K562 (cell line): Measurements from ENCODE around the gene MICU1. TPM values are rescaled to one million over a fixed set of nuclear protein-coding genes. Genes with fewer than 3 reads are reported as not detected.

Experiments used
- ATAC-seq: fragments of 200-7000 bp; cut with Tn5 transposase; 3 replicates; pipeline ENCODE4 v1.9.1; 2020; ENCODE audit warnings: moderate library complexity
- BruUV-seq: library from RNA; stranded (reverse); fragments of 400-500 nt; replicated peaks from 2 replicates; lab custom pipeline; 2021; lab: Mats Ljungman, UMichigan
- CTCF ChIA-PET: fragments of 300-600 bp; formaldehyde crosslinking; extraction: SDS; loops from one replicate; lab custom pipeline; 2021; ENCODE audit warnings: low intra/inter-chr PET ratio; lab: Yijun Ruan, JAX
- POLR2A ChIA-PET: fragments of 300-600, 350-650 bp; sonication (Branson Sonifier 250); formaldehyde crosslinking; extraction: SDS; loops from one replicate; lab custom pipeline; 2021; ENCODE audit warnings: antibody characterized with exemption, inconsistent platforms; lab: Yijun Ruan, JAX
- DNase-seq, 4 experiments: peaks; one replicate each; pipeline versions ENCODE4 v3.0.0 to v3.0.0-alpha.2; 2011 to 2018; ENCODE audit warnings: low spot score in 3 of 4, mixed read lengths in 3 of 4; ENCODE audit errors: extremely low read depth in 1 of 4
- FAIRE-seq: peaks from 2 replicates; lab custom pipeline; 2011; peaks lifted over from hg19 to GRCh38; lab: Jason Lieb, UNC
- H2AFZ ChIP-seq: 2 replicates; pipeline ENCODE4 v1.6.0; 2011; ENCODE audit warnings: low read depth, low read length, control low read depth, inconsistent platforms
- H3K27ac ChIP-seq: fragments of 200-600 bp; 3 replicates; pipeline ENCODE4 v1.8.0; 2011; ENCODE audit warnings: low read depth, mild to moderate bottlenecking, control low read depth, inconsistent platforms, low read length, moderate library complexity, mixed read lengths; ENCODE audit errors: extremely low read depth
- H3K27me3 ChIP-seq, 2 experiments: fragments of 300-600 bp in 1 of 2; 2 replicates in 1 of 2; 3 replicates in 1 of 2; pipeline versions ENCODE4 v1.6.0 to v1.8.0; 2011; ENCODE audit warnings: inconsistent platforms in 2 of 2, low read length in 2 of 2, mild to moderate bottlenecking in 1 of 2, mixed read lengths in 1 of 2, moderate library complexity in 1 of 2; ENCODE audit not compliant: control insufficient read depth in 2 of 2, insufficient read depth in 2 of 2
- H3K36me3 ChIP-seq: fragments of 300-600 bp; 3 replicates; pipeline ENCODE4 v1.8.0; 2011; ENCODE audit warnings: mild to moderate bottlenecking, low read length, inconsistent platforms; ENCODE audit not compliant: control insufficient read depth, insufficient read depth
- H3K4me1 ChIP-seq, 2 experiments: fragments of 200-600 bp in 1 of 2; replicated peaks in 1 of 2; 2 replicates in 1 of 2; 3 replicates in 1 of 2; pipeline versions ENCODE4 v1.5.1 to v1.8.0; 2011; ENCODE audit warnings: inconsistent platforms in 2 of 2, low read length in 2 of 2, mild to moderate bottlenecking in 1 of 2, mixed read lengths in 1 of 2, moderate library complexity in 1 of 2; ENCODE audit not compliant: control insufficient read depth in 2 of 2, insufficient read depth in 2 of 2
- H3K4me2 ChIP-seq: 2 replicates; pipeline ENCODE4 v1.6.1; 2011; ENCODE audit warnings: low read length, control low read depth, inconsistent platforms, mixed read lengths; ENCODE audit not compliant: insufficient read depth
- H3K4me3 ChIP-seq: fragments of 200-600 bp; sonication (generic), shearing (Covaris generic); 2 replicates; pipeline ENCODE4 v1.5.1; 2016; ENCODE audit warnings: control low read depth, inconsistent platforms
- H3K79me2 ChIP-seq: fragments of 200-600 bp; 3 replicates; pipeline ENCODE4 v1.8.0; 2011; ENCODE audit warnings: low read length, inconsistent platforms; ENCODE audit not compliant: control insufficient read depth, insufficient read depth
- H3K9ac ChIP-seq, 2 experiments: 2 replicates each; pipeline versions ENCODE4 v1.6.0 to v1.6.1; 2011; ENCODE audit warnings: low read depth in 2 of 2, low read length in 2 of 2, control low read depth in 1 of 2, inconsistent platforms in 1 of 2, mild to moderate bottlenecking in 1 of 2, mixed read lengths in 1 of 2; ENCODE audit not compliant: insufficient read depth in 1 of 2
- H3K9me1 ChIP-seq: one replicate; pipeline ENCODE4 v1.6.0; 2011; ENCODE audit warnings: inconsistent platforms, mild to moderate bottlenecking, low read length, moderate library complexity; ENCODE audit not compliant: control insufficient read depth, insufficient read depth
- H3K9me3 ChIP-seq: replicated peaks from 2 replicates; pipeline ENCODE4 v1.5.1; 2011; ENCODE audit warnings: low read depth, low read length, inconsistent platforms; ENCODE audit not compliant: control insufficient read depth, insufficient read depth
- H4K20me1 ChIP-seq: replicated peaks from 2 replicates; pipeline ENCODE4 v1.6.1; 2011; ENCODE audit warnings: low read length, inconsistent platforms, mixed read lengths; ENCODE audit not compliant: control insufficient read depth, insufficient read depth
- CBFA2T2 ChIP-seq: fragments of 450-650 bp; conservative IDR thresholded peaks from 2 replicates; pipeline ENCODE4 v1.6.1; 2017; ENCODE audit warnings: mild to moderate bottlenecking
- CXXC5 ChIP-seq: fragments of 250-450 bp; sonication (Bioruptor Pico); IDR thresholded peaks from 2 replicates; pipeline ENCODE4 v1.8.0; 2022; ENCODE audit warnings: inconsistent platforms, mild to moderate bottlenecking, moderate library complexity
- FOS ChIP-seq: IDR thresholded peaks from 3 replicates; pipeline ENCODE4 v1.6.1; 2011; ENCODE audit not compliant: insufficient read length; ENCODE audit errors: extremely low read depth
- HMGN3 ChIP-seq: IDR thresholded peaks from 2 replicates; pipeline ENCODE4 v1.6.1; 2011; ENCODE audit warnings: borderline replicate concordance, low read depth, mild to moderate bottlenecking, mixed read lengths, low read length; ENCODE audit not compliant: insufficient read length; ENCODE audit errors: extremely low read depth
- ILK ChIP-seq: fragments of 450-650 bp; IDR thresholded peaks from 2 replicates; pipeline ENCODE4 v1.6.1; 2016; ENCODE audit warnings: missing genetic modification characterization, low read depth, mild to moderate bottlenecking, missing compliant biosample characterization, moderate library complexity, borderline replicate concordance
- JUNB ChIP-seq: fragments of 450-650 bp; formaldehyde crosslinking; conservative IDR thresholded peaks from 2 replicates; pipeline ENCODE4 v1.4.0; 2020; ENCODE audit warnings: mild to moderate bottlenecking
- KLF6 ChIP-seq: fragments of 250-450 bp; sonication (Bioruptor Pico); IDR thresholded peaks from 2 replicates; pipeline ENCODE4 v1.4.0; 2020; ENCODE audit warnings: mild to moderate bottlenecking, moderate library complexity, borderline replicate concordance
- MNT ChIP-seq, 2 experiments: fragments of 450-650 bp; conservative IDR thresholded peaks; 2 replicates each; pipeline ENCODE4 v1.6.1; 2017; ENCODE audit warnings: mild to moderate bottlenecking in 2 of 2, moderate library complexity in 2 of 2
- NR1H2 ChIP-seq: sonication (generic); formaldehyde crosslinking; IDR thresholded peaks from 2 replicates; pipeline ENCODE4 v1.4.0; 2020; ENCODE audit warnings: mild to moderate bottlenecking, missing genetic modification reagents
- PPARD ChIP-seq: fragments of 250-450 bp; sonication (Bioruptor Pico); IDR thresholded peaks from 2 replicates; pipeline ENCODE4 v1.8.0; 2022; ENCODE audit warnings: inconsistent platforms, mild to moderate bottlenecking, moderate library complexity
- RAD51 ChIP-seq: fragments of 450-650 bp; IDR thresholded peaks from 2 replicates; pipeline ENCODE4 v1.7.1; 2016; ENCODE audit warnings: low read depth, mild to moderate bottlenecking, borderline replicate concordance
- USF1 ChIP-seq: sonication (generic); formaldehyde crosslinking; IDR thresholded peaks from 2 replicates; pipeline ENCODE4 v1.9.0; 2022; ENCODE audit warnings: mild to moderate bottlenecking, missing genetic modification reagents
- ZNF695 ChIP-seq: fragments of 450-650 bp; formaldehyde crosslinking; IDR thresholded peaks from 2 replicates; pipeline ENCODE4 v1.4.0; 2020; ENCODE audit warnings: mild to moderate bottlenecking, moderate library complexity
- ZNF766 ChIP-seq: fragments of 200-800 bp; sonication (Bioruptor generic); conservative IDR thresholded peaks from 2 replicates; pipeline ENCODE4 v1.6.1; 2016; ENCODE audit warnings: missing genetic modification characterization, missing compliant biosample characterization
- WGBS: fragments of 100-300 bp; shearing (Covaris generic); methylation state at CpG from one replicate; pipeline ENCODE4 v1.1.6; 2016; ENCODE audit warnings: low coverage, mixed read lengths; ENCODE audit not compliant: insufficient coverage; ENCODE audit errors: missing lambda C conversion rate; 5-methylcytosine and 5-hydroxymethylcytosine counted together
- in situ Hi-C: fragments of 300-500 bp; cut with MboI; formaldehyde crosslinking; loops from 4 replicates; pipeline ENCODE4 v1.15.0; 2018; ENCODE audit warnings: inconsistent platforms, mixed read lengths
- intact Hi-C: fragments of 100-400 bp; cut with micrococcal nuclease; formaldehyde crosslinking; loops from 2 replicates; pipeline ENCODE4 v1.14.2; 2022
- polyA plus RNA-seq, 8 experiments: library from polyadenylated mRNA; depleted of rRNA in 4 of 8; stranded (reverse) in 5 of 8; unstranded in 3 of 8; fragments of >200 nt; fragmentation: Nextera tagmentation in 2 of 8; fragmentation: Illumina TruSeq in 1 of 8; extraction: Ambion mirVana in 2 of 8; extraction: Trizol in 1 of 8; gene quantifications; 2 replicates each; pipeline versions ENCODE4 v1.2.1 to v1.2.3, GENCODE V29; 2011 to 2014; ENCODE audit warnings: inconsistent platforms in 1 of 8, missing spikeins in 1 of 8
- total RNA-seq, 7 experiments: library from RNA; depleted of rRNA in 6 of 7; stranded (reverse); fragments of >200 nt in 6 of 7; fragmentation: Illumina TruSeq in 2 of 7; extraction: Trizol in 2 of 7; gene quantifications; 2 replicates each; pipeline versions ENCODE4 v1.2.1 to v1.2.3, GENCODE V29; 2011 to 2021; ENCODE audit warnings: low replicate concordance in 1 of 7
- TF ChIP-seq, protein P1 (sequence below): IDR thresholded peaks from 2 replicates; pipeline ENCODE4 v1.6.1; 2011; ENCODE audit warnings: borderline replicate concordance, low read depth, mild to moderate bottlenecking, moderate library complexity, low read length; ENCODE audit not compliant: insufficient read depth, poor library complexity, severe bottlenecking

Gene MICU1
- total and polyA plus RNA-seq, 9 of the 15 experiments (the other 6 are each of a cell fraction or from before 2014, with no cell fraction given) = 29.3 to 76.8 (median 48.4) TPM

- peaks cover 43% of the 10 kb centered on the region for H3K79me2 ChIP-seq
- peak overlapping the region; percentile 99 for H3K27ac ChIP-seq
- peaks cover 52% of the 10 kb centered on the region for H3K36me3 ChIP-seq
- in situ Hi-C loops = no loop called here
- no peaks in the 10 kb centered on the region for H3K9me1 ChIP-seq
- ATAC-seq = peak; percentile 4; the same call in 2 of the 3 replicates
- no peaks in the 10 kb centered on the region for H3K9me3 ChIP-seq
- FAIRE-seq = no peak
- ChIA-PET POLR2A (interaction anchor here (0.6 to 6.6 kb wide), 5 partner anchors 10 to 481 kb away, joined by 3 to 57 read pairs (median 4); no protein-coding TSS in a partner anchor), CTCF (no interaction called here)
- H3K27me3 ChIP-seq = no peaks in the 10 kb centered on the region
- H3K9ac ChIP-seq = peak overlapping the region; percentile 95 to 98
- peak overlapping the region; percentile 100 for H2AFZ ChIP-seq
- peak in 3 of 4 experiments; percentile 47 to 56 (median 51) for DNase-seq
- 43% methylated on average over 18 of the region's 18 CpGs for WGBS
- BruUV-seq = no TSS peak
- no peaks in the 10 kb centered on the region; the same call in 1 of the 2 replicates for H4K20me1 ChIP-seq
- H3K4me3 ChIP-seq = peak overlapping the region; percentile 94
- intact Hi-C loops = no loop called here
- peaks cover 12 to 15% of the 10 kb centered on the region in 2 experiments for H3K4me1 ChIP-seq
- H3K4me2 ChIP-seq = peak overlapping the region; percentile 98
- TF ChIP-seq CXXC5 (CRISPR knock-in tag) = 0 out of 2 replicates have a peak, but pooled peaks have one; percentile 12
- TF ChIP-seq ZNF695 (CRISPR knock-in tag) = no peak
- no peak for TF ChIP-seq HMGN3
- TF ChIP-seq ILK (tag) = no peak
- 0 out of 2 replicates have a peak, but pooled peaks have one; percentile 3 for TF ChIP-seq JUNB (CRISPR knock-in tag)
- peak; percentile 11 to 15; a peak in 1 of 4 replicates for TF ChIP-seq MNT (conservative IDR thresholded peaks at IDR 0.05)
- peak; percentile 58 for TF ChIP-seq CBFA2T2
- no peak for TF ChIP-seq NR1H2 (CRISPR knock-in tag)
- TF ChIP-seq KLF6 (CRISPR knock-in tag) = peak; percentile 45; the same call in 1 of the 2 replicates
- TF ChIP-seq, protein P1, sequence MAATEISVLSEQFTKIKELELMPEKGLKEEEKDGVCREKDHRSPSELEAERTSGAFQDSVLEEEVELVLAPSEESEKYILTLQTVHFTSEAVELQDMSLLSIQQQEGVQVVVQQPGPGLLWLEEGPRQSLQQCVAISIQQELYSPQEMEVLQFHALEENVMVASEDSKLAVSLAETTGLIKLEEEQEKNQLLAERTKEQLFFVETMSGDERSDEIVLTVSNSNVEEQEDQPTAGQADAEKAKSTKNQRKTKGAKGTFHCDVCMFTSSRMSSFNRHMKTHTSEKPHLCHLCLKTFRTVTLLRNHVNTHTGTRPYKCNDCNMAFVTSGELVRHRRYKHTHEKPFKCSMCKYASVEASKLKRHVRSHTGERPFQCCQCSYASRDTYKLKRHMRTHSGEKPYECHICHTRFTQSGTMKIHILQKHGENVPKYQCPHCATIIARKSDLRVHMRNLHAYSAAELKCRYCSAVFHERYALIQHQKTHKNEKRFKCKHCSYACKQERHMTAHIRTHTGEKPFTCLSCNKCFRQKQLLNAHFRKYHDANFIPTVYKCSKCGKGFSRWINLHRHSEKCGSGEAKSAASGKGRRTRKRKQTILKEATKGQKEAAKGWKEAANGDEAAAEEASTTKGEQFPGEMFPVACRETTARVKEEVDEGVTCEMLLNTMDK = no peak
- TF ChIP-seq PPARD = no peak
- peak; percentile 89 for TF ChIP-seq RAD51
- TF ChIP-seq FOS = no peak
- TF ChIP-seq USF1 (CRISPR knock-in tag) = peak; percentile 84
- TF ChIP-seq ZNF766 (CRISPR knock-in tag) = 0 out of 2 replicates have a peak, but pooled peaks have one; percentile 41
Observed at GRCh38 chr10:72353028-72353964, 272.6 kb downstream of the MICU1 start.
